Measurements from ENCODE around the gene RAB4A.

Gene RAB4A

DNA sequence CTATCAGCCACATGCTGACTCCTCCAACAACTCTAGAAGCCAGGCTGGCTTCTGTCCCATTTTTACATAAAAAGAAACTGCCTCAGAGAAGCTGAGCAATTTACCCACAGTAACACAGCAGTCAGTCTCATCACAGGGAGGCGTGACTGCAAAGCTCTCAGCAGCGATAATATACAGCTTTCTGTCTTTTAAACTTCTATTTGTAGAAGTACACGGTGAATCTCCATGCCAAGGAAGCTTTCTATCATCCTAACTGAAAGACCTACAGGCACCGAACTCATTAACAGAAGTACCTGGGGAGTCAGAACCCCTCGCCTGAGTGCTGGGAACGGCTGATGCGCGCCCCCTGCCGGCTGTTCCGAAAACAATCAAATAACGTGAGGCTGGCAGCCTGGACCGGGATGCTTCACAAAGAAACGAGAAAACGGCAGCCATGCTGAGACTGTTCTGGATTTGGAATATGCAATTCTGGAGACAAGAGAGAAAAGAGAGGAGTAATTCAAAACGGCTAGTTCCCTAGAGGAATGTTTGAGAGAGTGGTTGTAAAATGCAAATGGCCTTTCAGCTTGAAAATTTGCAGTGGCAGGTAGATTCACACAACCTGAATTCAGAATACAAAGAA lies 43.5 kb upstream of the RAB4A start:
- no peak overlapping the region for H3K4me3 ChIP-seq (ENCODE audit: low read depth, low read length)
- TF ChIP-seq, protein P1, sequence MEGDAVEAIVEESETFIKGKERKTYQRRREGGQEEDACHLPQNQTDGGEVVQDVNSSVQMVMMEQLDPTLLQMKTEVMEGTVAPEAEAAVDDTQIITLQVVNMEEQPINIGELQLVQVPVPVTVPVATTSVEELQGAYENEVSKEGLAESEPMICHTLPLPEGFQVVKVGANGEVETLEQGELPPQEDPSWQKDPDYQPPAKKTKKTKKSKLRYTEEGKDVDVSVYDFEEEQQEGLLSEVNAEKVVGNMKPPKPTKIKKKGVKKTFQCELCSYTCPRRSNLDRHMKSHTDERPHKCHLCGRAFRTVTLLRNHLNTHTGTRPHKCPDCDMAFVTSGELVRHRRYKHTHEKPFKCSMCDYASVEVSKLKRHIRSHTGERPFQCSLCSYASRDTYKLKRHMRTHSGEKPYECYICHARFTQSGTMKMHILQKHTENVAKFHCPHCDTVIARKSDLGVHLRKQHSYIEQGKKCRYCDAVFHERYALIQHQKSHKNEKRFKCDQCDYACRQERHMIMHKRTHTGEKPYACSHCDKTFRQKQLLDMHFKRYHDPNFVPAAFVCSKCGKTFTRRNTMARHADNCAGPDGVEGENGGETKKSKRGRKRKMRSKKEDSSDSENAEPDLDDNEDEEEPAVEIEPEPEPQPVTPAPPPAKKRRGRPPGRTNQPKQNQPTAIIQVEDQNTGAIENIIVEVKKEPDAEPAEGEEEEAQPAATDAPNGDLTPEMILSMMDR (IDR thresholded peaks at IDR 0.05; ENCODE audit: low read depth, low read length) = peak; percentile 73

DNA sequence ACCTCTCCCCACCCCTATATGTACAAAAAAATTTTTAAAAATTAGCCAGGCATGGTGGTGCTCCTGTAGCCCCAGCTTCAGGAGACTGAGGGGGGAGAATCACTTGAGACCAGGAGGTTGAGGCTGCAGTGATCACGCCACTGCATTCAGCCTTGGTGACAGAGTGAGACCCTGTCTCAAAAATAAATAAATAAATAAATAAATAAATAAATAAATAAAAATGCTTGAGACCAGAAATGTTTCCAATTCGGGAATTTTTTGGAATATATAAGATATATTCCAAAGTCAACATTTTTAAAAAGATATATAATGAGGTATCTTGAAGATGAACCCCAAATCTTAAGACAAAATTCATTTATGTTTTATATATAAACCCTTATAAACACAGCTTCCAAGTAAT lies 42.4 kb upstream of the RAB4A start:
- TF ChIP-seq, protein P1 (IDR thresholded peaks at IDR 0.05; ENCODE audit: low read depth, low read length) = no peak
- no peak overlapping the region for H3K4me3 ChIP-seq (ENCODE audit: low read depth, low read length)

DNA sequence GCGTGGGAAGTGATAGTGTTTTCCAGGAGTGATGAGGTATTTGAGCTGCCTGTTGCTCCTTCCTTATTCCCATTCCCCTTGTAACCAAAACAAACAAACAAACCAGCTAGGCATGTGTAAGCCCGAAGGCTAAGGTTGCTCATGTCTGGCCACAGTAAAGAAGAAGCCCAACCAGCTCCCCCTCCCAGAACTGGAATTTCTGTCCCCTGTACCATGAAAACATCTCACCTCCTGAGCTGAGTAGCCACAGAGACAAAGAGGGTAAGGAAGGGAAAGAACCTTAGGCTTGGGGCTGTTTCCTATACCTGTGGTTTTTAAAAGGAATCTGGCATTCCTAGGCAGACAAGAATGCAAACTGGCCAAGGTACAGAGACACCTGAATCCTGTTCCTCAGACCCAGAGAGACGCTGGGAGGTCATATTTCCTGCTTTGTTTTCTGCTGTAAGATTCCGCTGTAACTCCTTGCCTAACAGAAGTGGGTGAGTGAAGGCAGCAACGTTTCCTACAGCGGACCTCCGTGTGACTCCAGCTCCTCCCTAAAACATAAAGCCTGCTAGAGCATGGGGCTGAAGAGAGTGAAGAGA lies 41.7 kb upstream of the RAB4A start:
- TF ChIP-seq, protein P1 (IDR thresholded peaks at IDR 0.05; ENCODE audit: low read depth, low read length) = no peak
- no peak overlapping the region for H3K4me3 ChIP-seq (ENCODE audit: low read depth, low read length)

DNA sequence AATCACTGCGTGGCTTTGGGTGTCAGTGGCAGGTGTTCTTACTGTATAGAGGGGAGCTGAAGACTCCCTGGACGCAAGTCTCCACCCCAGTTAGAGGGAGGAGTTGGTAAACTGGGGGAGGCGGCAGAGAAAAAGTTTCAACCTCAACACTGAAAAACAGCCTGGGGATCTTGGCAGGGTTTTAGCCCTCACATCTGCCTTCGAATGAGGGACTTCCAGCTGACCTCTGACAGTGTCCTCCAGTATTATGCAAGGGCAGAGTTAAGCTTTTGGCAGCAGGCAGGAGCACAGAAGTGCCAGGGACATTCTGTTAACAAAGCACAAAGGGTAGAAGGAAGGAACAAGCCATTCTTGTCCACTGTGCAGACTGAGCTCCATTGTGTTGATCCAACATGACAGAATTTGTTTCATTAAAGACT lies 41.2 kb upstream of the RAB4A start:
- no peak overlapping the region for H3K4me3 ChIP-seq (ENCODE audit: low read depth, low read length)
- TF ChIP-seq, protein P1 (IDR thresholded peaks at IDR 0.05; ENCODE audit: low read depth, low read length) = no peak

DNA sequence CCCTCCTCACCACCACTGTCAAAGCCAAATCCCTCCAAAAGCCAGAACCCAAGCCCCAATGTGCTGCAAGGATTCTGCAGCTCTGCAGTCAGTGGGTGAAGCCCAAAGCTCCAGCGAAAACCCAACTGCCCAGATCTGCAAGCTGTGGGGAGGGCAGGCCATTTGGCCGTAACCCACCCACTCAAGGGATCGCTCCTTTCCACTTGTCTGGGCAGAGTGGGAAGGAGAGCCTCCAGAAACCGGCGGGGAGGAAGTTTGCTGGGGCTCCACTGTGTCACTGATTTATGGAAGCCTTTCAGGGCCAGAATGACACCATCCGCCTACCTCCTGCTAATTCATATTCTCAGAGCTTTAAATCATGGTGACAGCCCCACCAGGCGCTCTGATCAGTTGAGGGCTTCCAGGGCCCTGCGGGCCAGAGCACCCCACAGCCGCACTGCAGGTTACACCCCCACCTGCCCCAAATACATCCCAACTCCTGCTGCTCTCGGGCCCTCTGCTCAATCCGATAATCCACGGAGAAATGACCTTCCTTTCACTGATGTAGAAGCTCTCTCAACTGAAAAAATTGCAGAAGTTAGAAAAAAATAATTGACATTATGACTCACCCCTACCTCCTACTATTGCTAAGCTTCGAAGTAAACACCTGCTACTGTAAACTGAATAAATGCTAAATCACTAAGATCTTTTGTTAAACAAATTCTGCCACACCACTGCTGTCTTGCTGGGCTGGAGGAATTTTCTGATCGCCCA lies 40.6 kb upstream of the RAB4A start:
- H3K4me3 ChIP-seq (ENCODE audit: low read depth, low read length) = no peak overlapping the region
- TF ChIP-seq, protein P1 (IDR thresholded peaks at IDR 0.05; ENCODE audit: low read depth, low read length) = no peak

DNA sequence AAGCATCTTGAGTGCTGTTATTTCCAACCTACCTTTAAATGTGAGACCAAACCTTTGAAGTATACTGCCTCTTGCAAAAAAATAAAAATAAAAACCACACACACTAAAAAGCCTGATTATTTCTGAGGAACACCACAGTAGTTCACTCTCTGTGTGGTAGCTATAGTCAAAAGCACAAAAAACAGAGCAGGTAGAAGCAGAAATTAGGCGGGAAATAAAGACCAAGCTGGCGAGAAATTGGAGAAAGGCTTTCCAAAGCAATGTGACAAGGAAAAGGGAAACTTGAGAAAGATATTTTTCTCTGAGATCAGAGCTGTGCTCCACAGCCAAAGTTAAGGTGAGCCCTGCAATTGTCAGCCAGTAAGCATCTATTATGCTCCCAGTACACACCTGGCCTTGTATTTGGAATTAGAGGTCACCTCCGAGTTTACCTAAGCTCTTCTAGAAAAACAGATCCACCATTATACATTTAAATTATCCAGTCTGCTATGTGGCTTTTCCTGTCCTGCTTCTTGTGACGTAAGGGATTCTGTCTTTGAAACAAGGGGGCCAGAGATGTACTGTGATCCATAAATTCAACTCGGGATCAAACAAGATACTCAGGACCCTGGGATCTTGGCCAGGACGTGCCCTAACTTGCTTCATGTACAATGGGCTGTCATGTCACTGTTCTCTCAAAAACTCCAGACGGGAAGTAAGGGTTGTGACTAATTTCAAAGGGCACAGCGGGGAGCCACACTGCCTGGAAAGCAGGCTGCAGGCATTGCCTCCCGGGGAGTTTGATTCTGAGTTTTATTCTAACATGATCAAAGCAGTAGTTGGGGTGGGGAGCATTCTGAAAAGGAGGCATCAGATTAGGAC lies 39.8 kb upstream of the RAB4A start:
- no peak overlapping the region for H3K4me3 ChIP-seq (ENCODE audit: low read depth, low read length)
- TF ChIP-seq, protein P1 (IDR thresholded peaks at IDR 0.05; ENCODE audit: low read depth, low read length) = no peak
